GM23338 (cell line): ENCODE results near the gene AGXT. TPM values are rescaled to one million over a fixed set of nuclear protein-coding genes. Genes with fewer than 3 reads are reported as not detected.

Experiments used
- CREB1 ChIP-seq: fragments of 250-450 bp; sonication (Bioruptor Pico); IDR thresholded peaks from 2 replicates; pipeline ENCODE4 v1.5.0; 2020; ENCODE audit warnings: low read depth, mild to moderate bottlenecking, moderate library complexity
- EZH2 ChIP-seq: fragments of 200-600 bp; sonication (generic); IDR thresholded peaks from one replicate; pipeline ENCODE4 v1.8.0; 2017; ENCODE audit warnings: antibody characterized with exemption, mild to moderate bottlenecking, low read depth; ENCODE audit not compliant: unreplicated experiment
- EZH2phosphoT487 ChIP-seq: fragments of 200-600 bp; sonication (generic); IDR thresholded peaks from one replicate; pipeline ENCODE4 v1.8.1; 2018; ENCODE audit warnings: antibody characterized with exemption; ENCODE audit not compliant: unreplicated experiment
- JUNB ChIP-seq: IDR thresholded peaks from one replicate; pipeline ENCODE4 v1.6.1; 2016; ENCODE audit warnings: antibody characterized with exemption; ENCODE audit not compliant: unreplicated experiment
- NANOG ChIP-seq: IDR thresholded peaks from 2 replicates; pipeline ENCODE4 v1.6.1; 2016; ENCODE audit warnings: antibody characterized with exemption, borderline replicate concordance
- POLR2AphosphoS5 ChIP-seq: IDR thresholded peaks from 2 replicates; pipeline ENCODE4 v1.6.1; 2016; ENCODE audit warnings: antibody characterized with exemption, low read depth
- STAT1 ChIP-seq: IDR thresholded peaks from one replicate; pipeline ENCODE4 v1.6.1; 2016; ENCODE audit warnings: antibody characterized with exemption; ENCODE audit not compliant: unreplicated experiment
- ZNF114 ChIP-seq: fragments of 250-450 bp; sonication (Bioruptor Pico); IDR thresholded peaks from 2 replicates; pipeline ENCODE4 v1.5.0; 2020; ENCODE audit warnings: mild to moderate bottlenecking, moderate library complexity
- ZNF331 ChIP-seq: fragments of 250-450 bp; sonication (Bioruptor Pico); IDR thresholded peaks from 2 replicates; pipeline ENCODE4 v1.5.0; 2020; ENCODE audit warnings: low read depth, mild to moderate bottlenecking, moderate library complexity
- polyA plus RNA-seq: library from polyadenylated mRNA; unstranded; fragments of >200 nt; fragmentation: Nextera tagmentation; extraction: Ambion mirVana; gene quantifications from 2 replicates; pipeline ENCODE4 v1.2.1, GENCODE V29; 2016
- total RNA-seq: library from RNA; depleted of rRNA; stranded (reverse); fragments of >200 nt; shearing (Covaris generic); gene quantifications from 2 replicates; pipeline ENCODE4 v1.2.3, GENCODE V29; 2014
- TF ChIP-seq, protein P1 (sequence below): fragments of 250-450 bp; sonication (Bioruptor Pico); IDR thresholded peaks from 2 replicates; pipeline ENCODE4 v1.5.0; 2020; ENCODE audit warnings: mild to moderate bottlenecking, moderate library complexity
- TF ChIP-seq, protein P2 (sequence below): IDR thresholded peaks from 2 replicates; pipeline ENCODE4 v1.6.1; 2016; ENCODE audit warnings: antibody characterized with exemption
- TF ChIP-seq, protein P3 (sequence below): IDR thresholded peaks from one replicate; pipeline ENCODE4 v1.6.1; 2018; ENCODE audit warnings: antibody characterized with exemption; ENCODE audit not compliant: unreplicated experiment

AGXT gene
- total and polyA plus RNA-seq, 2 experiments from 2014 or later = not detected

DNA sequence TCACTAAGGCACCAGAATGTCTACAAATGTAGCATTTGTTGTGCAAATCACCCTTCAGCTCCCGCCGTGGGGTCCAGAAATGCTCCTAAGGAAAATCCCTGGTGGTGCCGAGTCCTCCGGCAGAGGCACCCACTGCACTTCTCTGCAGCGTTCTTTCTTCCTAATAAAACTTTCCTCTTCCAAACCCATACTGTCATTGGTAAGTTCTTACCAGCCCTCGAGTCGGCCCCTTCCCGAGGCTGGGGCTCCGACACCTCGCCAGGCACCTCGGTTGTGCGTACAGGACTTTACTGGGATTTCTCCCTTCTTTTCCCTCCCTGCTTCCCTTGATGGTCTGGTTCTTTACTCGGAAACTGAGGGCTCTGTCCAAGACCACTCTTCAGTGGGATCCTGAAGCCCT is 10.3 kb upstream of the AGXT start (continued):
- TF ChIP-seq, protein P1, sequence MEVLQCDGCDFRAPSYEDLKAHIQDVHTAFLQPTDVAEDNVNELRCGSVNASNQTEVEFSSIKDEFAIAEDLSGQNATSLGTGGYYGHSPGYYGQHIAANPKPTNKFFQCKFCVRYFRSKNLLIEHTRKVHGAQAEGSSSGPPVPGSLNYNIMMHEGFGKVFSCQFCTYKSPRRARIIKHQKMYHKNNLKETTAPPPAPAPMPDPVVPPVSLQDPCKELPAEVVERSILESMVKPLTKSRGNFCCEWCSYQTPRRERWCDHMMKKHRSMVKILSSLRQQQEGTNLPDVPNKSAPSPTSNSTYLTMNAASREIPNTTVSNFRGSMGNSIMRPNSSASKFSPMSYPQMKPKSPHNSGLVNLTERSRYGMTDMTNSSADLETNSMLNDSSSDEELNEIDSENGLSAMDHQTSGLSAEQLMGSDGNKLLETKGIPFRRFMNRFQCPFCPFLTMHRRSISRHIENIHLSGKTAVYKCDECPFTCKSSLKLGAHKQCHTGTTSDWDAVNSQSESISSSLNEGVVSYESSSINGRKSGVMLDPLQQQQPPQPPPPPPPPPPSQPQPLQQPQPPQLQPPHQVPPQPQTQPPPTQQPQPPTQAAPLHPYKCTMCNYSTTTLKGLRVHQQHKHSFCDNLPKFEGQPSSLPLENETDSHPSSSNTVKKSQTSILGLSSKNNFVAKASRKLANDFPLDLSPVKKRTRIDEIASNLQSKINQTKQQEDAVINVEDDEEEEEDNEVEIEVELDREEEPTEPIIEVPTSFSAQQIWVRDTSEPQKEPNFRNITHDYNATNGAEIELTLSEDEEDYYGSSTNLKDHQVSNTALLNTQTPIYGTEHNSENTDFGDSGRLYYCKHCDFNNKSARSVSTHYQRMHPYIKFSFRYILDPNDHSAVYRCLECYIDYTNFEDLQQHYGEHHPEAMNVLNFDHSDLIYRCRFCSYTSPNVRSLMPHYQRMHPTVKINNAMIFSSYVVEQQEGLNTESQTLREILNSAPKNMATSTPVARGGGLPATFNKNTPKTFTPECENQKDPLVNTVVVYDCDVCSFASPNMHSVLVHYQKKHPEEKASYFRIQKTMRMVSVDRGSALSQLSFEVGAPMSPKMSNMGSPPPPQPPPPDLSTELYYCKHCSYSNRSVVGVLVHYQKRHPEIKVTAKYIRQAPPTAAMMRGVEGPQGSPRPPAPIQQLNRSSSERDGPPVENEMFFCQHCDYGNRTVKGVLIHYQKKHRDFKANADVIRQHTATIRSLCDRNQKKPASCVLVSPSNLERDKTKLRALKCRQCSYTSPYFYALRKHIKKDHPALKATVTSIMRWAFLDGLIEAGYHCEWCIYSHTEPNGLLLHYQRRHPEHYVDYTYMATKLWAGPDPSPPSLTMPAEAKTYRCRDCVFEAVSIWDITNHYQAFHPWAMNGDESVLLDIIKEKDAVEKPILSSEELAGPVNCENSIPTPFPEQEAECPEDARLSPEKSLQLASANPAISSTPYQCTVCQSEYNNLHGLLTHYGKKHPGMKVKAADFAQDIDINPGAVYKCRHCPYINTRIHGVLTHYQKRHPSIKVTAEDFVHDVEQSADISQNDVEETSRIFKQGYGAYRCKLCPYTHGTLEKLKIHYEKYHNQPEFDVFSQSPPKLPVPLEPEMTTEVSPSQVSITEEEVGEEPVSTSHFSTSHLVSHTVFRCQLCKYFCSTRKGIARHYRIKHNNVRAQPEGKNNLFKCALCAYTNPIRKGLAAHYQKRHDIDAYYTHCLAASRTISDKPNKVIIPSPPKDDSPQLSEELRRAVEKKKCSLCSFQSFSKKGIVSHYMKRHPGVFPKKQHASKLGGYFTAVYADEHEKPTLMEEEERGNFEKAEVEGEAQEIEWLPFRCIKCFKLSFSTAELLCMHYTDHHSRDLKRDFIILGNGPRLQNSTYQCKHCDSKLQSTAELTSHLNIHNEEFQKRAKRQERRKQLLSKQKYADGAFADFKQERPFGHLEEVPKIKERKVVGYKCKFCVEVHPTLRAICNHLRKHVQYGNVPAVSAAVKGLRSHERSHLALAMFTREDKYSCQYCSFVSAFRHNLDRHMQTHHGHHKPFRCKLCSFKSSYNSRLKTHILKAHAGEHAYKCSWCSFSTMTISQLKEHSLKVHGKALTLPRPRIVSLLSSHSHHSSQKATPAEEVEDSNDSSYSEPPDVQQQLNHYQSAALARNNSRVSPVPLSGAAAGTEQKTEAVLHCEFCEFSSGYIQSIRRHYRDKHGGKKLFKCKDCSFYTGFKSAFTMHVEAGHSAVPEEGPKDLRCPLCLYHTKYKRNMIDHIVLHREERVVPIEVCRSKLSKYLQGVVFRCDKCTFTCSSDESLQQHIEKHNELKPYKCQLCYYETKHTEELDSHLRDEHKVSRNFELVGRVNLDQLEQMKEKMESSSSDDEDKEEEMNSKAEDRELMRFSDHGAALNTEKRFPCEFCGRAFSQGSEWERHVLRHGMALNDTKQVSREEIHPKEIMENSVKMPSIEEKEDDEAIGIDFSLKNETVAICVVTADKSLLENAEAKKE (CRISPR knock-in tag) = no peak
- no peak for TF ChIP-seq STAT1
- TF ChIP-seq EZH2phosphoT487 = no peak
- TF ChIP-seq CREB1 (CRISPR knock-in tag) = no peak
- no peak for TF ChIP-seq EZH2
- no peak for TF ChIP-seq ZNF331
- TF ChIP-seq, protein P2, sequence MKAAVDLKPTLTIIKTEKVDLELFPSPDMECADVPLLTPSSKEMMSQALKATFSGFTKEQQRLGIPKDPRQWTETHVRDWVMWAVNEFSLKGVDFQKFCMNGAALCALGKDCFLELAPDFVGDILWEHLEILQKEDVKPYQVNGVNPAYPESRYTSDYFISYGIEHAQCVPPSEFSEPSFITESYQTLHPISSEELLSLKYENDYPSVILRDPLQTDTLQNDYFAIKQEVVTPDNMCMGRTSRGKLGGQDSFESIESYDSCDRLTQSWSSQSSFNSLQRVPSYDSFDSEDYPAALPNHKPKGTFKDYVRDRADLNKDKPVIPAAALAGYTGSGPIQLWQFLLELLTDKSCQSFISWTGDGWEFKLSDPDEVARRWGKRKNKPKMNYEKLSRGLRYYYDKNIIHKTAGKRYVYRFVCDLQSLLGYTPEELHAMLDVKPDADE = no peak
- TF ChIP-seq NANOG = no peak
- no peak for TF ChIP-seq JUNB
- TF ChIP-seq POLR2AphosphoS5 = no peak
- TF ChIP-seq, protein P3, sequence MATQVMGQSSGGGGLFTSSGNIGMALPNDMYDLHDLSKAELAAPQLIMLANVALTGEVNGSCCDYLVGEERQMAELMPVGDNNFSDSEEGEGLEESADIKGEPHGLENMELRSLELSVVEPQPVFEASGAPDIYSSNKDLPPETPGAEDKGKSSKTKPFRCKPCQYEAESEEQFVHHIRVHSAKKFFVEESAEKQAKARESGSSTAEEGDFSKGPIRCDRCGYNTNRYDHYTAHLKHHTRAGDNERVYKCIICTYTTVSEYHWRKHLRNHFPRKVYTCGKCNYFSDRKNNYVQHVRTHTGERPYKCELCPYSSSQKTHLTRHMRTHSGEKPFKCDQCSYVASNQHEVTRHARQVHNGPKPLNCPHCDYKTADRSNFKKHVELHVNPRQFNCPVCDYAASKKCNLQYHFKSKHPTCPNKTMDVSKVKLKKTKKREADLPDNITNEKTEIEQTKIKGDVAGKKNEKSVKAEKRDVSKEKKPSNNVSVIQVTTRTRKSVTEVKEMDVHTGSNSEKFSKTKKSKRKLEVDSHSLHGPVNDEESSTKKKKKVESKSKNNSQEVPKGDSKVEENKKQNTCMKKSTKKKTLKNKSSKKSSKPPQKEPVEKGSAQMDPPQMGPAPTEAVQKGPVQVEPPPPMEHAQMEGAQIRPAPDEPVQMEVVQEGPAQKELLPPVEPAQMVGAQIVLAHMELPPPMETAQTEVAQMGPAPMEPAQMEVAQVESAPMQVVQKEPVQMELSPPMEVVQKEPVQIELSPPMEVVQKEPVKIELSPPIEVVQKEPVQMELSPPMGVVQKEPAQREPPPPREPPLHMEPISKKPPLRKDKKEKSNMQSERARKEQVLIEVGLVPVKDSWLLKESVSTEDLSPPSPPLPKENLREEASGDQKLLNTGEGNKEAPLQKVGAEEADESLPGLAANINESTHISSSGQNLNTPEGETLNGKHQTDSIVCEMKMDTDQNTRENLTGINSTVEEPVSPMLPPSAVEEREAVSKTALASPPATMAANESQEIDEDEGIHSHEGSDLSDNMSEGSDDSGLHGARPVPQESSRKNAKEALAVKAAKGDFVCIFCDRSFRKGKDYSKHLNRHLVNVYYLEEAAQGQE = no peak
- no peak for TF ChIP-seq ZNF114 (CRISPR knock-in tag)
